ENCODE measurements around the gene TDRKH. TPM values are rescaled to one million over a fixed set of nuclear protein-coding genes. Genes with fewer than 3 reads are reported as not detected.
A peak's percentile ranks its signal among the peaks of the same experiment; 100 is the strongest.
"Not testable (repeated sequence)": the region's sequence is repeated elsewhere in the genome, so short reads cannot be mapped to it uniquely, and the experiment has no call there.

The TDRKH gene
- total and polyA plus RNA-seq, 5 experiments from 2014 or later, result 14.7 to 23.2 (median 15.9) TPM

DNA sequence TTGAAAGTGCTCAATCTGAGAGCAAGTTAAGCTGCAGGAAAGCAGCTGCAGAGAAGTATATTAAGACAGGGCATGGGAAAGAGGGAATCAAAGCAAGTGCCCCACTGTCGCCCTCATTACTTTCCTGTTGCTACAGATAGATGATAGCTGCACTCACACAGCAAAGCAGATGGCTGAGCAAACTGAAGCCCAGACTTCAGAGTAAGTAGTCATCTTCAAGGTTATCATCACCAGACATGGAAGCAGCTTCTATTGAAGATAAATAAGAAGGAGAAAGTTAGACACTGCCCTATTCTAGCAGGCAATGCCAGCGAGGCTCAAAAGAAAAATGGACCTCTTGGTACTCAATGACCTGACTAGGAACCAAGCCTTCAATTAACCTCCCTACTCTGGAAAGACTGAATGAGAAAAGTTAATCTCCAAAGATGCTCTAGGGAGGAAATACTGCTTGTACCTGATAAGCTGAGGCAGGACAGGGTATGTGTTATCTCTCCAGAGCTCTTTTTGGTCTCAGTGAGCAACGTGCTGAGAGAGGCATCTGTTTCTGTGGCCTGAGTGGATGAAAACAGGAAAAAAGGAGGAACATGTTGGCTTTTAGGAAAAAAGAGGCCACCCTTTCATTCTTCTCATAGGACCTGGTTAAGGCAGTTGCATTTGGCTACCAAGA, 15.9 kb downstream of the TDRKH start:
- H3K4me1 Mint-ChIP-seq, result no peaks in the 10 kb centered on the region

DNA sequence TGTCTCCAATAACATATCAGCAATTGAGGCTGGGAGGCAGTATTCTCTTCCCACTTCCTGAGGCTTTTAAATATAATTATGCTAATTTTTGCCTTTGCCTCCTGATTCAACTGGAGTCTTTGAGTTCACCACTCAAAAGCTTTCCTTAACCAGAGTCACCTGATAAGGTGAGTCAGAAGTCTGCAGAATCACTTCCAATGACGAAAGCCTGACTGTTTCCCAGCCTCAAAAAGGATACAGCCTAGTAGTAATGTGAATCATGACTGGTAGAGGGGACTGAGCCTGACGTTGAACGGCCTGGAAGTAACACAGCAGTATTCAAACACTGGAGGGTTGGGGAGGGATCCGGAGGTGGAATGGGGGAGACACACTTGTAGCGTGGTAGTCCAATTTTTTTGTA, 16.6 kb downstream of the TDRKH start:
- no peak overlapping the region for H3K27ac Mint-ChIP-seq
- no peak for ATAC-seq
- no peaks in the 10 kb centered on the region for H3K4me1 Mint-ChIP-seq
- no peaks in the 10 kb centered on the region for H3K27me3 Mint-ChIP-seq
- H3K9me3 Mint-ChIP-seq, result no peaks in the 10 kb centered on the region
- no peak for DNase-seq
- peaks cover 4 to 55% (median 18%) of the 10 kb centered on the region in 3 donors for H3K36me3 Mint-ChIP-seq
- no peak overlapping the region for H3K4me3 Mint-ChIP-seq
- POLR2A ChIA-PET, result no interaction called here

More for the DNA sequence above, 15.9 kb downstream of the TDRKH start:
- no peaks in the 10 kb centered on the region for H3K27me3 Mint-ChIP-seq
- peaks cover 10 to 61% (median 20%) of the 10 kb centered on the region in 3 donors for H3K36me3 Mint-ChIP-seq
- ATAC-seq (no peak), DNase-seq (no peak)
- H3K9me3 Mint-ChIP-seq, result no peaks in the 10 kb centered on the region
- POLR2A ChIA-PET, result no interaction called here
- no peak overlapping the region for H3K4me3 Mint-ChIP-seq
- H3K27ac Mint-ChIP-seq, result no peak overlapping the region

DNA sequence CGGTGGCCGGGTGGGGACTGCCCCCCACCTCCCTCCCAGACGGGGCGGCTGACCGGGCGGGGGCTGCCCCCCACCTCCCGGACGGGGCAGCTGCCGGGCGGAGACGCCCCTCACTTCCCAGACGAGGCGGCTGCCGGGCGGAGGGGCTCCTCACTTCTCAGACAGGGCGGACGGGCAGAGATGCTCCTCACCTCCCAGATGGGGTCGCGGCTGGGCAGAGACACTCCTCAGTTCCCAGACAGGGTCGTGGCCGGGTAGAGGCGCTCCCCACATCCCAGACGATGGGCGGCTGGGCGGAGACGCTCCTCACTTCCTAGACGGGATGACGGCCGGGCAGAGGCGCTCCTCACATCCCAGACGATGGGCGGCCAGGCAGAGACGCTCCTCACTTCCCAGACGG, 21.0 kb downstream of the TDRKH start:
- H3K4me1 Mint-ChIP-seq, POLR2A ChIA-PET, H3K9me3 Mint-ChIP-seq, H3K27ac Mint-ChIP-seq, H3K27me3 Mint-ChIP-seq, ATAC-seq, DNase-seq, H3K4me3 Mint-ChIP-seq: not testable (repeated sequence)
- H3K36me3 Mint-ChIP-seq, result peaks cover 0 to 14% (median 0%) of the 10 kb centered on the region in 3 donors

DNA sequence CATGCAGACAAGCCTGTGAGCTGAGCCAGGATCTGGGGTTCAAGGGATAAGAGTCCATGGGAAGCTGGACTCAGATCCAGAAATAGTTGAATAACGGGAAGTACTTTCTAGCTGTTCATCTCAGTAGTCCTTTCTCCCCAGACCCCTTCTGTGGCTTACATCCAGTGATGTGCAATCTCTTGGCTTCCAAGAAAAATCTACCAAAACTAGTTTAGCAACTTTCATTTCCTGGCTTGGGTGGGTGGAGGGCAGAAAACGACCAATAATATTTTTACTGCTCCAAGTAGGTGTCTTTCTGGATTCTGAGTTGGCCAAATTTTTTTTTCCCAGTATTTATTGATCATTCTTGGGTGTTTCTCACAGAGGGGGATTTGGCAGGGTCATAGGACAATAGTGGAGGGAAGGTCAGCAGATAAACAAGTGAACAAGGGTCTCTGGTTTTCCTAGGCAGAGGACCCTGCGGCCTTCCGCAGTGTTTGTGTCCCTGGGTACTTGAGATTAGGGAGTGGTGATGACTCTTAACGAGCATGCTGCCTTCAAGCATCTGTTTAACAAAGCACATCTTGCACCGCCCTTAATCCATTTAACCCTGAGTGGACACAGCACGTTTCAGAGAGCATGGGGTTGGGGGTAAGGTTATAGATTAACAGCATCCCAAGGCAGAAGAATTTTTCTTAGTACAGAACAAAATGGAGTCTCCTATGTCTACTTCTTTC, 21.8 kb downstream of the TDRKH start:
- POLR2A ChIA-PET, H3K4me3 Mint-ChIP-seq, H3K36me3 Mint-ChIP-seq, H3K27me3 Mint-ChIP-seq, H3K27ac Mint-ChIP-seq, DNase-seq, ATAC-seq, H3K9me3 Mint-ChIP-seq: not testable (repeated sequence)
- H3K4me1 Mint-ChIP-seq, result peaks cover 3 to 11% (median 10%) of the 10 kb centered on the region in 4 donors

DNA sequence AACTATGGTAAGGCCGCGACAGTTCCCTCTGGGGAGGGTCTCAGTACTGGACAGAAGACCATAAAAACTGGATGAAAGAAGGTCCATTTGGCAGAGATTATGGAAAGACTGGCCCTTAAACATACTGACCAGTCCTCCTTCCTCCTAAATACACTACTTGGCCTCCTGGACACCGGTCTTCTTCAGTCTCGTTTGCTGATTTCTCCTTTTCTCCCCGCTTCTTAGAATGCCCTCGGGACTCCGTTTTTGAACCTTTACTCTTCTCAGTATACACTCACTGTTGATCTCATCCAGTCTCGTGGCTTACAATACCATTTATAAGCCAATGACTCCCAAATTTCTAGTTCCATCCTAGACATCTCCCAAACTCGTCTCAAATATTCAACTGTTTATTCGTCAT, 26.3 kb downstream of the TDRKH start:
- Mint-ChIP-seq H3K4me1 (peaks cover 7 to 24% (median 21%) of the 10 kb centered on the region in 4 donors), H3K27ac (peak overlapping the region; percentile 94 to 99 (median 96)), H3K27me3 (no peaks in the 10 kb centered on the region), H3K36me3 (peaks cover 0 to 34% (median 12%) of the 10 kb centered on the region in 3 donors), H3K4me3 (peak overlapping the region; percentile 89 to 97 (median 94)), H3K9me3 (no peaks in the 10 kb centered on the region)
- DNase-seq (no peak), ATAC-seq (no peak)
- POLR2A ChIA-PET, result interaction anchor here (0.7 to 1.9 kb wide), 6 partner anchors 26 to 351 kb away, joined by 3 to 23 read pairs (median 6); partner anchors contain the start of genes C2CD4D, TDRKH and THEM4

DNA sequence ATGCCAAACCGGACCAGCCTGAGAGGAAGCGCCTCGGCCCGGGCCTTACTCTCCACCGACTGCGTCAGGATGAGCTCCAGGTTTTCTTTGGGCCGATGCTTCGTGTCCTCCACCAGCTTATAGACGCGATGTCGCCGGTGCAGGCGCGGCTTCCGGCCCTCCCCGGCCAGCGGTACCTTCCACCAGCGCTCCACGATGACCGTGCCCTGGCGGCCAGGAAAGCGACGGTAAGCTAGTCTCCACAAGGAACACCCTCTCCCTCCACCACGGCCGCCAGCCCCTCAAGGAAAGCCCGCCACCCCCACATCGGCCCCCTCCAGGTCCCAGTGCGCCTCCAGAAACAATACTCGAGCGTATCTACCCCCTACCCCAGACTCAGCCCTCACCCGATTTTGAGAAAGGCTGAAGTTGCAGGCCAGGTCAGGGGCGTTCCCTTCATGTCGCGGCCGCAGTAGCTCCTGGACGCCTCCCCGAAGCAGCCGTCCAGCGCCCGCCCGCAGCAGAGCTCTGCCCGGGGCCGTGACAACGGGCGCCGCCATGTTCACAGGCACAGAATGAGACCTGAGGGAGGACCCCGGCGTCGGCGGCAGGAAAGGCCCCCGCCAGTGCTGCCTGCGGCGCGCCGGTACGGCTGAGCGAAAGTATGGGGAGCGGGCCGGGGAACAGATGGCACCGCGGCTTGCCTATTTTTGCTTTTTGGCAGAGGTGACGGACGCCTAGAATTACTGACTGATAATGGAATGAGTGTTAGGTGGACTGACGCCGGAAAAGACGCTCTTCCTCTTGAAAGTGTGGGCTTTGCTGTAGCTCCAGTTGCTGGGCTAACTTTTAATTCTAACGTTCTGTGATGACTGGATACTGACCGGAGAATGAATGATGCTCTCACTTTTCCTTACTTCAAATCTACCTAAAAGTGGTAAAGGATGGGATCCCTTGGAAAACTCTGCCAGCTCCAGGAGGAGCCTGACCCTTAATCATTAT, 27.1 kb downstream of the TDRKH start, which contains the start of gene MRPL9:
MRPL9 (minus strand) TSS at position 556 of the 981 bp plus-strand sequence; CDS start at position 539, 17 bp downstream.
- Mint-ChIP-seq H3K36me3 (peaks cover 0 to 42% (median 12%) of the 10 kb centered on the region in 3 donors), H3K9me3 (no peaks in the 10 kb centered on the region), H3K27ac (peak within 1 kb of the TSS; percentile 94 to 99 (median 96)), H3K4me1 (peaks cover 7 to 24% (median 21%) of the 10 kb centered on the region in 4 donors), H3K27me3 (no peaks in the 10 kb centered on the region), H3K4me3 (peak within 1 kb of the TSS; percentile 89 to 97 (median 94))
- DNase-seq, result peak; percentile 68 to 89 (median 82)
- POLR2A ChIA-PET, result interaction anchor here (0.6 to 1.9 kb wide), 13 partner anchors 8 to 502 kb away, joined by 3 to 23 read pairs (median 4); partner anchors contain the start of genes C2CD4D, RIIAD1, TDRKH and THEM4
- ATAC-seq, result peak; percentile 98 to 99

DNA sequence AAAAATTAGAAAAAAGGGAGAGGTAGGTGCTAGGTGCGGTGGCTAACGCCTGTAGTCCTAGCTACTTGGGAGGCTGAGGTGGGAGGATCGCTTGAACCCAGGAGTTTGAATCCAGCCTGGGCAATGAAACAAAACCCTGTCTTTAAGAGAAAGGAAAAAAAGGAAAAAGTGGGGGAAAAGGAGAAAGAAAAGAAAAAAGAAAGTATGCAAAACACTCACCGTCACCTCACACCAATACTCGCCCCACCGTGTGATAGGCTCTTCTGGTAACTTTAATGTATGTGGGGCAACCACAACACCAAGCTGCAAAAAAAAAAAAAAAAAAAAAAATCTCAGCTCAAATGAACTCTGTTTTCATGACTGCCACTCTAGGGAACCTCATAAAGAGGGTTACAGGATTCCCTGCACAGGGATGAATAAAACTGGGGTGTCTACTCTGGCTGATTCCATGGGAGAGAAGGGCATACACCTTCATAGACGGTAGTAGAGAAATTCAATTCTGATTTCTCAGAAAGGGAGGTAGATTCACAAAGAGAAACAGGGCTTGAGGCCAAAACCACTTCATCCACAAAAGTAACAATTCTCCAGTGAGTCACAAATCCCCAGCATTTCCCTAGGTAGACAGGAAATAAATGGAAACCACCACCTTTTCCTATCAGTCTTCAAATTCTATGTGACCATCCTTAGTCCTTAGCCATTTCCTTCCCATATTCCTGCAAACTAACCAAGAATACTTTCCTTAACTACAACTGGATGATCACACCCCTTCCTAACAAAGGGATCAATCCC, 29.5 kb downstream of the TDRKH start:
- Mint-ChIP-seq H3K27me3 (no peaks in the 10 kb centered on the region), H3K9me3 (no peaks in the 10 kb centered on the region), H3K27ac (peak overlapping the region in 7 of 10 donors; percentile 11 to 96 (median 67)), H3K4me1 (peaks cover 9 to 24% (median 21%) of the 10 kb centered on the region in 4 donors), H3K36me3 (peaks cover 0 to 57% (median 14%) of the 10 kb centered on the region in 3 donors), H3K4me3 (peak overlapping the region in 6 of 10 donors; percentile 12 to 53 (median 23))
- DNase-seq (no peak), ATAC-seq (no peak)
- POLR2A ChIA-PET, result no interaction called here

DNA sequence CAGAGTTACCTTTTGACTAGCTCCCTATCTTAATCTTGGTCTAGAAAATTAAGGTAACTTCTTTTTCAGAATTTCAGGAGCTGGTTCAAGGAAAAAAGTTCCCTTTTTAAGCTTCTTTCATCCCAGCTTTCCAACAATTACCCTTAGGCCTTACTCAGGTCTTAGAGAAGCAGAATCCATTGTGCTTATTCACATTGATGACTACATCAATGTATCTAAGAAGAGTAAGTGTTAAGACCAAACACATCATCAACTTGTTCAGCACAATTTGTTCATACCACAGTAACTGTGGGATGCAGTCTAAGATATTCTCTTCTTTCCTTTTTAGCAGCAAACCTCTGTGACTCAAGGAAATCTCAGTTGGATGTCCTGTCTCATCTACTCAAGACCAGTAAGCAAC, 31.1 kb downstream of the TDRKH start:
- Mint-ChIP-seq H3K27ac (no peak overlapping the region), H3K36me3 (peaks cover 0 to 57% (median 14%) of the 10 kb centered on the region in 3 donors), H3K9me3 (no peaks in the 10 kb centered on the region), H3K4me3 (no peak overlapping the region), H3K4me1 (peaks cover 9 to 20% (median 18%) of the 10 kb centered on the region in 4 donors), H3K27me3 (no peaks in the 10 kb centered on the region)
- POLR2A ChIA-PET, result interaction anchor here (0.7 kb wide), 1 partner anchor 76 kb away, joined by 9 read pairs; no protein-coding TSS in a partner anchor
- ATAC-seq (no peak), DNase-seq (no peak)

DNA sequence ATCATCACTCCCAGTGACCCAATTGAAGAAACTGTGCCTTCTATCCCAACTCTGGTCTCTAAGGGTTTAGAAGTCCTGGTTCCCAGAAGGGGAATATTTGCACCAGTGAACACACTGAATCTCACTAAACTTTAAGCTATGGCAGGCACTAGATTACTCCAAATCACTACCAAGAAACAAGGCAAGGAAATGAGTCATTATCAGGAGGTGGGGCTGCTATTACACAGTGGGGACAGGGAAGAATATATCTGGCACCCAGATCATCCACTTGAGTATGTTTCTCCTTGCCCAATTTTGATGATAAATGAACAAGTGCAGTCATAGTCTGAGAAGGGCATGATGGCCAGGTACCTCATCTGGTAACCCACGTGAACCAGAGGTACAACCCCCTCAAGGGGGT, 34.0 kb downstream of the TDRKH start:
- Mint-ChIP-seq H3K4me3 (no peak overlapping the region), H3K27me3 (peaks cover 0 to 5% (median 2%) of the 10 kb centered on the region in 5 donors), H3K36me3 (peaks cover 0 to 45% (median 10%) of the 10 kb centered on the region in 3 donors), H3K4me1 (peaks cover 0 to 2% (median 1%) of the 10 kb centered on the region in 4 donors), H3K27ac (peak overlapping the region in 3 of 10 donors; percentile 58 to 79 (median 74)), H3K9me3 (no peaks in the 10 kb centered on the region)
- ATAC-seq (no peak), DNase-seq (no peak)
- POLR2A ChIA-PET, result no interaction called here

DNA sequence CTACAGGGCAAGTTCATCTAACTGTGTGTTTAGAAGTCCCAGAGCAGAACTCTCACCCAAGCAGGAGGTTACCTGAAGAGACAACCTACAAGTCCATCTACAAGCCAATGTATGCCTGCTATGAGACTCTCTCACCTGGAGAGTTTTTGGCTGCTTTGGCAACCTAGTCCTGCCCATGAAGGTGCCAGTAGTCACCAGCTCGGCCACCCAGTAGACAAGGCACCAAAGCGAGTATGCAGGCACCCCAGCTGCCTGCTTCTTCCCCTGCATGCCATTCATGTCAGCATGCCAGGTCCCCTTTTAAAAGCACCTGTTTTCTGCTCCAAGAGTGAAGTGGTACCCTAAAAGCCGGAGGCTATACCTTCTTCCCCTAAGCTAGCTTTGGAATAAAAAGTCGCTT, 48.8 kb downstream of the TDRKH start:
- H3K9me3 Mint-ChIP-seq, result peaks cover 0 to 21% (median 10%) of the 10 kb centered on the region in 9 donors
- H3K4me3 Mint-ChIP-seq, result no peak overlapping the region
- peak overlapping the region in 1 of 10 donors; percentile 35 for H3K27ac Mint-ChIP-seq
- ATAC-seq (no peak), DNase-seq (no peak)
- peaks cover 0 to 5% (median 5%) of the 10 kb centered on the region in 3 donors for H3K36me3 Mint-ChIP-seq
- H3K4me1 Mint-ChIP-seq, result no peaks in the 10 kb centered on the region
- peaks cover 0 to 17% (median 0%) of the 10 kb centered on the region in 5 donors for H3K27me3 Mint-ChIP-seq
- POLR2A ChIA-PET, result no interaction called here

DNA sequence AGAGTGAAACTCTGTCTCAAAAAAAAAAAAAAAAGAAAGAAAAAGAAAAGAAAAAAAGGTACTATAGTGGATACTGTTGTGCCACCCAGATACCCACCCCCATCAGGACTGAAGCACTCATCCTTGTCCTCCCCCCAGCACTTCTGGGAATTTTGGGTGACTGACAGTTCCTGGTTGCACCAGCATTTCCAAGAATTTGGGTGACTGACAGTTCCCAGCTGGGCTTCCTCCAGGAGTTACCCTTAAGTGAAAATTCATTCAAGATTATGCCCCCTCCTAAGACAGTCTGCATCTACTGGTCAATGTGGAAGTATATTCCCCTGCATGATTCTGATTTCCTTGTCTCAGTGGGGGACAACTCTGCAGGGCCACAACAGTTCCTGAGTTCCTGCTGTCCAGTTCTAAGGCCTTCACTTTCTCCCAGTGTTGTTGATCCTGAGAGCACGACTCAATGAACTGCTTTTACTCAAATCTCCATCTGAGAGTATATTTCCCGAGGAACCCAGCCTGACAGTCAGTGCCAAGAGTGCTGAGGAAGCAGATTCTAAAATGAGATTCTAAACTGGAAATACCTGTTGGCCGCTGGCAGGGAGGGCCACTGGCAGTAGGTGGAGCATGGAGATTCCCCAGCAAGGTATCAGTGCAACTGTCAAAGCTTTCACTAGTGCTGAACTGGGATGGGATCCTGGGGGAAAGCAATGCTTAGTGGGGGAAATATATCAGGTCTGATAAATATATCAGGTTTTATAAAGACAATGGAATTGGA, 50.5 kb downstream of the TDRKH start:
- Mint-ChIP-seq H3K9me3 (peaks cover 0 to 22% (median 10%) of the 10 kb centered on the region in 9 donors), H3K27ac (peak overlapping the region in 1 of 10 donors; percentile 17), H3K36me3 (peaks cover 0 to 6% (median 5%) of the 10 kb centered on the region in 3 donors), H3K27me3 (peaks cover 0 to 10% (median 2%) of the 10 kb centered on the region in 5 donors), H3K4me1 (peaks cover 0 to 2% (median 0%) of the 10 kb centered on the region in 4 donors), H3K4me3 (no peak overlapping the region)
- POLR2A ChIA-PET, result interaction anchor here (0.7 kb wide), 1 partner anchor 203 kb away, joined by 3 read pairs; no protein-coding TSS in a partner anchor
- ATAC-seq (no peak), DNase-seq (no peak)

Data from naive thymus-derived CD8-positive, alpha-beta T cell (primary cell).